Spleen (tissue), 7 donors: Measurements from ENCODE around the gene URGCP.

Source experiments
- CTCF ChIP-seq, 11 experiments: fragments of 200-600 bp in 7 of 11; fragments of 450-650 bp in 4 of 11; sonication (generic) in 4 of 11; IDR thresholded peaks in 8 of 11; conservative IDR thresholded peaks in 3 of 11; 1 replicate in 7 of 11; 2 replicates in 4 of 11; pipeline versions ENCODE4 v1.4.0 to v1.8.0; 2016 to 2021; ENCODE audit warnings: antibody characterized with exemption in 11 of 11, inconsistent platforms in 4 of 11, mild to moderate bottlenecking in 1 of 11
- POLR2A ChIP-seq, 3 donors: fragments of 450-650 bp; IDR thresholded peaks; one replicate each; pipeline ENCODE4 v1.5.1; 2017; ENCODE audit warnings: antibody characterized with exemption in 3 of 3, mild to moderate bottlenecking in 1 of 3
- POLR2AphosphoS5 ChIP-seq, 3 donors: sonication (generic); formaldehyde crosslinking; IDR thresholded peaks; one replicate each; pipeline ENCODE4 v1.5.1; 2017; ENCODE audit warnings: antibody characterized with exemption in 3 of 3
- donor health status: DM: no; HTN: no; CAD: no; lungs with moderate emphysema.
- donor health status: DM: no; HTN: no; CAD: no.
- donor health status: DM: no; HTN: no; CAD: no.

- no peak for TF ChIP-seq CTCF (IDR thresholded peaks at IDR 0.05 in 8 of 11, conservative IDR thresholded peaks at IDR 0.05 in 3 of 11)
- TF ChIP-seq POLR2A (IDR thresholded peaks at IDR 0.05) = no peak
- TF ChIP-seq POLR2AphosphoS5 (IDR thresholded peaks at IDR 0.05) = no peak
These were observed 49.4 kb downstream of the URGCP start for GRCh38 chr7:43856996-43857395.
